Suprapubic skin (tissue), 4 donors: ENCODE measurements around the gene LOC101059915.
"Not testable (repeated sequence)": the region's sequence is repeated elsewhere in the genome, so short reads cannot be mapped to it uniquely, and the experiment has no call there.

Source experiments
- DNase-seq, 2 donors: peaks; one replicate each; pipeline ENCODE4 v3.0.0-alpha.2; 2019; ENCODE audit warnings: low spot score in 2 of 2
- H3K27ac ChIP-seq: fragments of 200-600 bp; sonication (generic); one replicate; pipeline ENCODE4 v1.5.1; 2019
- H3K27me3 ChIP-seq: fragments of 200-600 bp; sonication (generic); one replicate; pipeline ENCODE4 v1.5.1; 2019
- H3K36me3 ChIP-seq: fragments of 200-600 bp; sonication (generic); one replicate; pipeline ENCODE4 v1.5.1; 2019
- H3K4me1 ChIP-seq: fragments of 200-600 bp; sonication (generic); one replicate; pipeline ENCODE4 v1.5.1; 2019
- H3K4me3 ChIP-seq: fragments of 200-600 bp; sonication (generic); one replicate; pipeline ENCODE4 v1.5.1; 2019; ENCODE audit warnings: mild to moderate bottlenecking
- H3K9me3 ChIP-seq: fragments of 200-600 bp; sonication (generic); one replicate; pipeline ENCODE4 v1.5.1; 2019
- EP300 ChIP-seq: sonication (generic); formaldehyde crosslinking; IDR thresholded peaks from one replicate; pipeline ENCODE4 v1.6.1; 2017; ENCODE audit warnings: antibody characterized with exemption
- POLR2A ChIP-seq, 2 donors: fragments of 450-650 bp; IDR thresholded peaks; one replicate each; pipeline ENCODE4 v1.6.1; 2017; ENCODE audit warnings: antibody characterized with exemption in 2 of 2, mild to moderate bottlenecking in 2 of 2, moderate library complexity in 2 of 2
- POLR2AphosphoS5 ChIP-seq, 3 donors: sonication (generic); formaldehyde crosslinking; IDR thresholded peaks; one replicate each; pipeline ENCODE4 v1.6.1; 2017; ENCODE audit warnings: antibody characterized with exemption in 3 of 3
- WGBS: methylation state at CpG from one replicate; pipeline ENCODE4 v1.1.5; 2018; 5-methylcytosine and 5-hydroxymethylcytosine counted together
- TF ChIP-seq, protein P1 (sequence below), 2 donors: fragments of 200-600 bp in 1 of 2; fragments of 450-650 bp in 1 of 2; sonication (generic) in 1 of 2; IDR thresholded peaks; one replicate each; pipeline ENCODE4 v1.5.1; 2016 to 2019; ENCODE audit warnings: antibody characterized with exemption in 2 of 2, mild to moderate bottlenecking in 1 of 2, moderate library complexity in 1 of 2

The LOC101059915 gene

GRCh38 chrX:71659959-71660358, 7.4 kb upstream of the LOC101059915 start:
- H3K36me3 ChIP-seq: no peaks in the 10 kb centered on the region
- TF ChIP-seq, protein P1, sequence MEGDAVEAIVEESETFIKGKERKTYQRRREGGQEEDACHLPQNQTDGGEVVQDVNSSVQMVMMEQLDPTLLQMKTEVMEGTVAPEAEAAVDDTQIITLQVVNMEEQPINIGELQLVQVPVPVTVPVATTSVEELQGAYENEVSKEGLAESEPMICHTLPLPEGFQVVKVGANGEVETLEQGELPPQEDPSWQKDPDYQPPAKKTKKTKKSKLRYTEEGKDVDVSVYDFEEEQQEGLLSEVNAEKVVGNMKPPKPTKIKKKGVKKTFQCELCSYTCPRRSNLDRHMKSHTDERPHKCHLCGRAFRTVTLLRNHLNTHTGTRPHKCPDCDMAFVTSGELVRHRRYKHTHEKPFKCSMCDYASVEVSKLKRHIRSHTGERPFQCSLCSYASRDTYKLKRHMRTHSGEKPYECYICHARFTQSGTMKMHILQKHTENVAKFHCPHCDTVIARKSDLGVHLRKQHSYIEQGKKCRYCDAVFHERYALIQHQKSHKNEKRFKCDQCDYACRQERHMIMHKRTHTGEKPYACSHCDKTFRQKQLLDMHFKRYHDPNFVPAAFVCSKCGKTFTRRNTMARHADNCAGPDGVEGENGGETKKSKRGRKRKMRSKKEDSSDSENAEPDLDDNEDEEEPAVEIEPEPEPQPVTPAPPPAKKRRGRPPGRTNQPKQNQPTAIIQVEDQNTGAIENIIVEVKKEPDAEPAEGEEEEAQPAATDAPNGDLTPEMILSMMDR (IDR thresholded peaks at IDR 0.05): no peak
- no peak for TF ChIP-seq POLR2AphosphoS5 (IDR thresholded peaks at IDR 0.05)
- no peak for TF ChIP-seq EP300
- TF ChIP-seq POLR2A (IDR thresholded peaks at IDR 0.05): no peak
- no peak overlapping the region for H3K27ac ChIP-seq
- no peak for DNase-seq
- H3K4me3 ChIP-seq: no peak overlapping the region
- H3K27me3 ChIP-seq: no peaks in the 10 kb centered on the region
- peaks cover 3% of the 10 kb centered on the region for H3K4me1 ChIP-seq
- no peaks in the 10 kb centered on the region for H3K9me3 ChIP-seq
- WGBS: 91% methylated on average over 6 of the region's 6 CpGs

DNA sequence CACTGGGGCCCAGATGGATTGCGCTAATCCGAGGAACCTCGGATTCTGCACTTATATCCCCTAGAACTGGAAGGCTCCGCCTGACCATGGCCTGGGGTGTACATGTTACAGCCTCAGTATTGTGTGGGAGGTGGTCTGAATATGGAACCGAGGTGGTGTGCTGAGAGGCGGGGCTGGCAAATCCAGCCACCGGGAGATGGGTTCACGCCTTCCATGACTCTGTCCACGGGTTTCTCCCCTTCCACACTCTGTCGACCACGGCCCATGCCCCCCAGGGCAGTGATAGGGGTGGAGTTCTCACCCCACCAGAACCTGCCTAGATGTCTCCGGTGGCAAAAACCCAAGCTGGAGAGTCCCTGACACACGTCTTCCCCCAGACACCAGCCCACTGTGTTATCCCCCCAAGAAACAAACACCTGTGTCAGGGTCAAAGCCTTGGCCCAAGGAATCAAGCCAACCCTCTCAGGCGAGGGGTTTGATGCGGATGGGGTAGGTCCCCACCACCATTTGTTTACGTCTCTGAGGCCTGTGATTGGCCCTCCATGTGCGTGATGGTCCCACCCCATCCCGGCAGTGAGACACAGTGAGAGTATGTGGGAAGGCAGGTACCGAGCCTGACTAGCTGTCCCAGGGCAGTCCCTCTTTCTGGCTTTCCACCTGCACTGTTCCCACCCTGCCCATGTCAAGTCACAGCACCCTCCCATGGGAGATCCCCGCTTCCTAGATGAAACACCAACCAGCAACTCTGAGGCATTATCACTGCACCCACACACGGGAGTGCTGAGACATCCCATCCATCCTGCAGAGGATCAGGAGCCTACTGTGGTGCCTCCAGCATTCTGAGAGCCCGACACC, 6.6 kb upstream of the LOC101059915 start:
- no peak for DNase-seq
- TF ChIP-seq POLR2AphosphoS5 (IDR thresholded peaks at IDR 0.05): no peak
- no peak for TF ChIP-seq POLR2A (IDR thresholded peaks at IDR 0.05)
- TF ChIP-seq EP300: no peak
- TF ChIP-seq, protein P1 (IDR thresholded peaks at IDR 0.05): no peak
- Histone ChIP-seq H3K27me3 (no peaks in the 10 kb centered on the region), H3K4me1 (peaks cover 3% of the 10 kb centered on the region), H3K4me3 (no peak overlapping the region), H3K36me3 (no peaks in the 10 kb centered on the region), H3K9me3 (no peaks in the 10 kb centered on the region), H3K27ac (no peak overlapping the region)
- WGBS: 85% methylated on average over 19 of the region's 22 CpGs

GRCh38 chrX:71661919-71662318, 5.4 kb upstream of the LOC101059915 start:
- H3K27ac ChIP-seq: no peak overlapping the region
- no peak overlapping the region for H3K4me3 ChIP-seq
- H3K9me3 ChIP-seq: no peaks in the 10 kb centered on the region
- no peaks in the 10 kb centered on the region for H3K36me3 ChIP-seq
- TF ChIP-seq POLR2AphosphoS5 (IDR thresholded peaks at IDR 0.05): no peak
- TF ChIP-seq, protein P1 (IDR thresholded peaks at IDR 0.05): no peak
- no peak for TF ChIP-seq EP300
- TF ChIP-seq POLR2A (IDR thresholded peaks at IDR 0.05): no peak
- no peaks in the 10 kb centered on the region for H3K27me3 ChIP-seq
- H3K4me1 ChIP-seq: peaks cover 3% of the 10 kb centered on the region
- DNase-seq: no peak
- WGBS: 89% methylated on average over 8 of the region's 12 CpGs

DNA sequence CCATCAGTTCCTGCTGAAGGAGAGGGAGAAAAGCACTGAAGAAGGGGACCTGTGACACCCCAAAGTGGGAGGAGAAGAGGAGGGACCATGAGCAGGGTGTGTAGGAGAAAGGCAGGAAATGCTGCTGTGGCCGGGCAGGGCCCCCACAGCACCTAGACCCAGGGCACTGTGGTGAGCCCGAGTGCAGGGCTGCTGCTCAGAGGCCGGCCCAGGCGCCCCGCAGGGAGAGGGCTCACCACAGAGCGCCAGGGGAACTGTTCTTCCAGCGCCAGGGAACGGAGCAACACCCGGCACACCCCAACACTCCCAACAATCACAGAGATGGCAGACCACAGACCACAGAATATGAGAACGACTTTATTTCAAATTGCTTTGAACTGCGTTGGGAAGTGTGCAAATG, 4.7 kb upstream of the LOC101059915 start:
- H3K4me3 ChIP-seq, H3K27me3 ChIP-seq, H3K4me1 ChIP-seq, H3K9me3 ChIP-seq, DNase-seq, H3K36me3 ChIP-seq, H3K27ac ChIP-seq: not testable (repeated sequence)
- WGBS: 54% methylated on average over 5 of the region's 11 CpGs

GRCh38 chrX:71663238-71663637, 4.1 kb upstream of the LOC101059915 start:
- not testable (repeated sequence) for H3K9me3 ChIP-seq, DNase-seq, H3K27ac ChIP-seq, H3K36me3 ChIP-seq, H3K27me3 ChIP-seq, H3K4me1 ChIP-seq, H3K4me3 ChIP-seq
- WGBS: 55% methylated on average over 2 of the region's 8 CpGs

DNA sequence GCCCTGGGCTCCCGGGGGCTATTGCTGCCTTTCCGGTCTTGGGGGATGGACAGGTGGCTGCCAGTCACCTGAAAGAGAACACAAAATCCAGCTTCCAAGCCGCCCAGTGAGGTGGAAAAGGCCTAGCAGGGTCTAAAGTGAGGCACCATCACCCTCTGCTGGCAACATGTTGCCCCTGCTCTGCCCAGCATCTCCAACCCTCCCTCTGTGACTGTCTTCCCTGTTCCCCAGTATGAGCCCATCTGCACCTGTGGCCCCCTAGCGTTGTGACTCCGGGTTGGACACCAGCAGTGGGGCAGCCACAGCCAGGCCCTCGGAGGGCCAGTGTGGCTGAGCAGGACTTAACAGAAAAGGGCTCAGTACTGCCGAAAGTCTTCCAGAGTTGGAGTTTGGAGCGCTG, 3.1 kb upstream of the LOC101059915 start:
- not testable (repeated sequence) for H3K9me3 ChIP-seq, H3K27me3 ChIP-seq, H3K4me1 ChIP-seq, H3K4me3 ChIP-seq, H3K36me3 ChIP-seq, H3K27ac ChIP-seq, DNase-seq
- 72% methylated on average over 6 of the region's 8 CpGs for WGBS
